Heart right ventricle (tissue), 16 donors: Measurements from ENCODE around the gene TIGAR. TPM values are rescaled to one million over a fixed set of nuclear protein-coding genes. Genes with fewer than 3 reads are reported as not detected.
A peak's percentile ranks its signal among the peaks of the same experiment; 100 is the strongest.

Experiments used
- ATAC-seq, 8 donors: fragments of 200-7000 bp; cut with Tn5 transposase; one replicate each; pipeline ENCODE4 v1.9.1; 2020; ENCODE audit warnings: mild to moderate bottlenecking in 8 of 8, moderate library complexity in 8 of 8, moderate number of reproducible peaks in 1 of 8
- DNase-seq, 2 donors: peaks; one replicate each; pipeline ENCODE4 v3.0.0-alpha.2; 2020
- H3K27ac ChIP-seq, 10 donors: fragments of 200-600 bp; sonication (generic) in 2 of 10; one replicate each; pipeline versions ENCODE4 v1.5.0 to v1.8.0; 2020 to 2022; ENCODE audit warnings: mild to moderate bottlenecking in 3 of 10
- H3K27me3 ChIP-seq, 7 donors: fragments of 200-600 bp; one replicate each; pipeline ENCODE4 v1.8.0; 2021 to 2022; ENCODE audit warnings: mild to moderate bottlenecking in 2 of 7
- H3K36me3 ChIP-seq, 9 donors: fragments of 200-600 bp; sonication (generic) in 1 of 9; one replicate each; pipeline versions ENCODE4 v1.5.0 to v1.8.0; 2020 to 2022; ENCODE audit warnings: mild to moderate bottlenecking in 2 of 9
- H3K4me1 ChIP-seq, 9 donors: fragments of 200-600 bp; sonication (generic) in 1 of 9; one replicate each; pipeline versions ENCODE4 v1.5.0 to v1.8.0; 2020 to 2022; ENCODE audit warnings: mild to moderate bottlenecking in 4 of 9
- H3K4me3 ChIP-seq, 10 donors: fragments of 200-600 bp; sonication (generic) in 2 of 10; one replicate each; pipeline versions ENCODE4 v1.5.0 to v1.8.0; 2020 to 2022; ENCODE audit warnings: mild to moderate bottlenecking in 7 of 10, moderate library complexity in 2 of 10
- H3K9me3 ChIP-seq, 11 donors: fragments of 200-600 bp in 10 of 11; sonication (generic) in 2 of 11; one replicate each; pipeline versions ENCODE4 v1.5.0 to v1.8.0; 2013 to 2022; ENCODE audit warnings: mild to moderate bottlenecking in 2 of 11, control low read depth in 1 of 11, moderate library complexity in 1 of 11
- WGBS, 2 donors: extraction: QIAGEN DNeasy Blood & Tissue Kit; methylation state at CpG; one replicate each; pipeline ENCODE4 v1.1.7; 2013; ENCODE audit warnings: inconsistent platforms in 1 of 2; 5-methylcytosine and 5-hydroxymethylcytosine counted together
- intact Hi-C, 10 donors: fragments of 100-400 bp; cut with DNase I; formaldehyde crosslinking; loops; one replicate each; pipeline versions ENCODE4 v1.11.1 to v1.14.2; 2022
- polyA plus RNA-seq, 2 donors: library from polyadenylated mRNA; stranded (reverse); fragments of 200-250 nt; gene quantifications; one replicate each; pipeline ENCODE4 v1.2.3, GENCODE V29; 2013
- total RNA-seq, 10 donors: library from RNA; stranded (reverse); fragmentation: NEBNext Ultra II Directional in 3 of 10; extraction: Animal tissue kit (Norgen Biotek cat#: 25700) in 3 of 10; gene quantifications; one replicate each; pipeline versions ENCODE4 v1.2.1 to v1.2.4, GENCODE V29; 2021 to 2023
- TF ChIP-seq, protein P1 (sequence below), 9 donors: fragments of 200-600 bp; sonication (generic) in 2 of 9; IDR thresholded peaks; one replicate each; pipeline versions ENCODE4 v1.5.0 to v1.8.0; 2021 to 2022; ENCODE audit warnings: antibody characterized with exemption in 9 of 9, mild to moderate bottlenecking in 5 of 9, moderate library complexity in 1 of 9
- donor health status: Arrhythmogenic right ventricular cardiomyopathy.
- donor health status: ischemic (EF 13 %, LVEDD 7.1; RV severe dilation, severe dysfunction).
- donor health status: healthy with polysubstance abuse.
- donor health status: DM: no; HTN: yes; CAD: no.
- donor health status: DM: no; HTN: no; CAD: no.
- donor health status: ischemic (EF 25% LVEDD 6.9; RV normal size, moderate dysfunction).
- donor health status: ischemic (EF 25% LVEDD 5.7; RV mildly dilated, moderate dysfunction).
- donor health status: healthy.
- donor health status: DM: yes; HTN: yes; CAD: no.
- donor health status: Ischemic cardiomyopathy.
- donor health status: ischemic (EF 35%, LVEDD 5.7; RV mildly dilated, moderate dysfunction).
- donor health status: nonischemic (EF 11% LVEDD 7.7; RV severe dilation, severe dysfunction).
- donor health status: DM: yes; HTN: yes; CAD: no.
- donor health status: PGD.
- donor health status: ischemic (EF 29% LVEDD 5.4; RV normal size, mild dysfunction).
- donor health status: nonischemic (EF 23%, LVEDD 6.1; RV moderate dilation, normal function).

The TIGAR gene
- total and polyA plus RNA-seq, 12 donors, result 3.7 to 15.5 (median 13.1) TPM

DNA sequence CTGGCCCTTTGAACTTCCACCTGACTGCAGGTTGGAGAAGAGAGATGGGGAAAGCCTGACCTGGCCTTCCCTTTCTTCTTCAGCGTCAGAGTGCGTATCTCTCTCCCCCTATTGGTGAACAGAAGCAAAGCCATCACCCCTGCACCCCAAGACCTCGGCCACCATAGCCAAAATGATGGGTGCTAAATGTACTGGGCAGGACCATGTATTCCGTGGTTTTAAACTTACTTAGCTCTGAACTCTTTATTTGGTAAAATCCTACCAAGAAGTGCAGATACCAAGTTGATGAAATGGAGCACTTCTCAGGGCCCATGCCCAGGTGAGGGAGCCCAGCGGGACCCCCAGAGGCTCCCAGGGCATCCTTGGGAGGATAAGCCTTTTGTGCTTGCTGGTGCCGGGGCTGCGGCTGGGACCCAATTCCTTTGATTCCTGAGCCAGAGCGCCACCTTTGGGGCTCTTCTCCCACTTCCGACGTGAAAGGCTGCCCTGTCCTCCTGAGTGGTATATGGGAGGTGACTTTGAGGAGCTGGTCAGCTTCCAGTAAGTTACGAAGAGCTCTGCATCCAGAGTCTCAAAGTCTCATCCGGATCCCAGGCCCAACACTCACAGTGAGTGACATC is 38.0 kb upstream of the TIGAR start:
- Histone ChIP-seq H3K4me3 (no peak overlapping the region), H3K27me3 (no peaks in the 10 kb centered on the region), H3K9me3 (no peaks in the 10 kb centered on the region), H3K4me1 (peaks cover 13 to 99% (median 81%) of the 10 kb centered on the region in 9 donors), H3K27ac (peak overlapping the region in 1 of 10 donors; percentile 16), H3K36me3 (peaks cover 0 to 99% (median 57%) of the 10 kb centered on the region in 9 donors)
- no peak for DNase-seq
- no peak for ATAC-seq
- intact Hi-C loops, result loop anchor here in 1 of 10 donors (10.0 kb wide), 1 partner anchor 168 kb away; no protein-coding TSS in a partner anchor
- WGBS, 2 donors, result 68 to 72% methylated on average over 12 of the region's 12 CpGs
- TF ChIP-seq, protein P1, sequence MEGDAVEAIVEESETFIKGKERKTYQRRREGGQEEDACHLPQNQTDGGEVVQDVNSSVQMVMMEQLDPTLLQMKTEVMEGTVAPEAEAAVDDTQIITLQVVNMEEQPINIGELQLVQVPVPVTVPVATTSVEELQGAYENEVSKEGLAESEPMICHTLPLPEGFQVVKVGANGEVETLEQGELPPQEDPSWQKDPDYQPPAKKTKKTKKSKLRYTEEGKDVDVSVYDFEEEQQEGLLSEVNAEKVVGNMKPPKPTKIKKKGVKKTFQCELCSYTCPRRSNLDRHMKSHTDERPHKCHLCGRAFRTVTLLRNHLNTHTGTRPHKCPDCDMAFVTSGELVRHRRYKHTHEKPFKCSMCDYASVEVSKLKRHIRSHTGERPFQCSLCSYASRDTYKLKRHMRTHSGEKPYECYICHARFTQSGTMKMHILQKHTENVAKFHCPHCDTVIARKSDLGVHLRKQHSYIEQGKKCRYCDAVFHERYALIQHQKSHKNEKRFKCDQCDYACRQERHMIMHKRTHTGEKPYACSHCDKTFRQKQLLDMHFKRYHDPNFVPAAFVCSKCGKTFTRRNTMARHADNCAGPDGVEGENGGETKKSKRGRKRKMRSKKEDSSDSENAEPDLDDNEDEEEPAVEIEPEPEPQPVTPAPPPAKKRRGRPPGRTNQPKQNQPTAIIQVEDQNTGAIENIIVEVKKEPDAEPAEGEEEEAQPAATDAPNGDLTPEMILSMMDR (IDR thresholded peaks at IDR 0.05), result no peak

DNA sequence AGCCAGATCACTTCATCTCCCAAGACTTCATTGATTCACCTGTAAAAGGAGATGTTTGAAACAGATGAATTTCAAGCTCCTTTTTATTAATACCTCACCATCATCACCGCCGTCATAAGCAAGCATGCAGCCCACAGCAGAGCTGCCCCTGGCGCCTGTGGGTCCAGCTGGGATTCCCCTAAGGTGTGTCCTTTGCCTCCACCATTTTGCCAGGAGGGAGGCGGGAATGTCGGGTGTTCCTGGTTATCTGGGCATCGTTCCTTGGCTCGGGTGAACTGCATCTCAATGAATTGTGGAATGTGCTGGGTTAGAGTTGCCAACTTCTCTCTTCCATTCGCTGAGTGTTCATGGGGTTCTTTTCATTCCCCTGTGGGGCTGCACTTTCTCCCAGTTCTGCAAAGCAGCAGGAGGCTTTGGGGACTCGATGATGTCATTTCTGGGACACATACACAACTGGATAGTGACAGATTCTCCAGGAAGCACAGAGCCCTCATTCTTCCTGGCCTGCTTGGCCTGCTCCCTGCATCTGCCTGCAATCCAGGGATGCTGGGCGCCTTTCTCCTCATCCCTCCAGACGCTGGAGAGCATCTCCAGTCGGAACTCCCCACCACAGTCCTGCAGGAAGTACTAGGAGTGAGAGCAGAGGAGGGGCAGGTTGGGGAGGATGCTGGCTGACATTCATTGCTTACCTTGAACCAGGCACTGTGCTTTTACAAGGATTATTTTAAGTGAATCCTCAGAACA is 37.3 kb upstream of the TIGAR start:
- H3K9me3 ChIP-seq, result no peaks in the 10 kb centered on the region
- H3K4me1 ChIP-seq, result peaks cover 17 to 99% (median 81%) of the 10 kb centered on the region in 9 donors
- WGBS, 2 donors, result 50 to 52% methylated on average over 12 of the region's 12 CpGs
- TF ChIP-seq, protein P1 (IDR thresholded peaks at IDR 0.05), result no peak
- H3K27me3 ChIP-seq, result no peaks in the 10 kb centered on the region
- no peak overlapping the region for H3K4me3 ChIP-seq
- DNase-seq, result no peak
- intact Hi-C loops, result loop anchor here in 1 of 10 donors (10.0 kb wide), 1 partner anchor 169 kb away; no protein-coding TSS in a partner anchor
- H3K36me3 ChIP-seq, result peaks cover 0 to 100% (median 57%) of the 10 kb centered on the region in 9 donors
- no peak overlapping the region for H3K27ac ChIP-seq
- ATAC-seq, result no peak

DNA sequence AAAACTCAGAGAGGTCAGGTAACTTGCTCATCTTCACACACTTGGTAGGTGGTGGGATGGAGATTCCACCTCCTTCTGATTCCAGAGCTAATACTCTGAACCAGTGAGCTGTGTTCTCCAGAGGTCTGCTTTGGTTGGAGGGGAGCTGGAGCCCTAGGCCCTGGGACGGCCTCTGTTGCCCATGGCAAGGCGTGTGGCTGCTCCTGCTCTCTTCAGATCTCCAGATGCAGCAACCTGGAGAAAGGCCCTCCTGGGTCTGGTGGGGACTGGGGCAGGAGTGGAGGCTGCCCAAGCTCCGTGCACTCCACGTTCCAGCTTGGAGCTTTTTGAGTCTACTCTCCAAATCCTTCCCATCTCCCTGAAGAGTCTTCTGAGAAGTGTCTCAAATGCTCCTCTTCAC is 36.7 kb upstream of the TIGAR start:
- ATAC-seq (no peak), DNase-seq (no peak)
- Histone ChIP-seq H3K4me3 (no peak overlapping the region), H3K27me3 (no peaks in the 10 kb centered on the region), H3K27ac (no peak overlapping the region), H3K9me3 (no peaks in the 10 kb centered on the region), H3K36me3 (peaks cover 0 to 100% (median 56%) of the 10 kb centered on the region in 9 donors), H3K4me1 (peaks cover 19 to 99% (median 81%) of the 10 kb centered on the region in 9 donors)
- intact Hi-C loops, result loop anchor here in 1 of 10 donors (10.0 kb wide), 1 partner anchor 170 kb away; no protein-coding TSS in a partner anchor
- WGBS, 2 donors, result 61 to 82% methylated on average over 4 of the region's 4 CpGs
- TF ChIP-seq, protein P1 (IDR thresholded peaks at IDR 0.05), result no peak

DNA sequence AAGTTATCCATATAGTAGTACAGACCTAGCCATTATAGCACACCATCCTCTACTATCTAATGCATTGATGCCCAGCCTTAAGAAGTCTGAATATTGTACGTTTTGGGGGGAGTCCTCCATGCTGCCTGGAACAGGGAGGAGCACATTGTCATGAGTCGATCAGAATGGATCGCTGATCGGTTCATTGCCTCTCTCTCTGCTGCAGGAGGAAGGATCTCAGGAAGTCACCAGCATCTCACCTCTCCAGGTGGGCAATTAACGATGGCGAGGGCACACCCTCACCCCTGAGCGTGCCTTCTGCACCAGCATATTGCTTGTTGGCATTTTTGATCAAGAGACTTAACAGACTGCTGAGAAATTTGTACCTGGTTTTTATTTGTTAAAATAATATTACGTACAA is 35.9 kb upstream of the TIGAR start:
- peaks cover 0 to 100% (median 55%) of the 10 kb centered on the region in 9 donors for H3K36me3 ChIP-seq
- H3K27ac ChIP-seq, result no peak overlapping the region
- DNase-seq, result no peak
- peaks cover 20 to 99% (median 81%) of the 10 kb centered on the region in 9 donors for H3K4me1 ChIP-seq
- H3K4me3 ChIP-seq, result no peak overlapping the region
- intact Hi-C loops, result loop anchor here in 1 of 10 donors (10.0 kb wide), 1 partner anchor 170 kb away; no protein-coding TSS in a partner anchor
- H3K27me3 ChIP-seq, result no peaks in the 10 kb centered on the region
- TF ChIP-seq, protein P1 (IDR thresholded peaks at IDR 0.05), result no peak
- no peak for ATAC-seq
- WGBS, 2 donors, result 83 to 89% methylated on average over 8 of the region's 8 CpGs
- no peaks in the 10 kb centered on the region for H3K9me3 ChIP-seq
